Skeletal muscle satellite cell (primary cell): ENCODE measurements around the gene ZNF160.
"Not testable (repeated sequence)": the region's sequence is repeated elsewhere in the genome, so short reads cannot be mapped to it uniquely, and the experiment has no call there.

Experiments
- H3K27me3 ChIP-seq: 2 replicates; pipeline ENCODE4 v1.7.0; 2013; ENCODE audit warnings: low read length; ENCODE audit not compliant: control insufficient read depth, insufficient read depth
- H3K36me3 ChIP-seq: 2 replicates; pipeline ENCODE4 v1.7.0; 2013; ENCODE audit warnings: mild to moderate bottlenecking, control low read depth, low read length; ENCODE audit not compliant: insufficient read depth
- H3K4me1 ChIP-seq: 2 replicates; pipeline ENCODE4 v1.7.0; 2013; ENCODE audit warnings: low read length; ENCODE audit not compliant: control insufficient read depth, insufficient read depth
- H3K4me2 ChIP-seq: 2 replicates; pipeline ENCODE4 v1.7.0; 2013; ENCODE audit warnings: mild to moderate bottlenecking, low read length
- H3K4me3 ChIP-seq: 2 replicates; pipeline ENCODE4 v1.7.0; 2013; ENCODE audit warnings: low read length
- H3K9ac ChIP-seq: 2 replicates; pipeline ENCODE4 v1.7.0; 2013; ENCODE audit warnings: mild to moderate bottlenecking, low read depth, low read length, moderate library complexity
- H3K9me3 ChIP-seq: replicated peaks from 2 replicates; pipeline ENCODE4 v1.7.0; 2013; ENCODE audit warnings: mild to moderate bottlenecking, control low read depth, low read length

ZNF160 gene

GRCh38 chr19:53045536-53045935 lies 57.7 kb downstream of the ZNF160 start:
- H3K27me3 ChIP-seq = no peaks in the 10 kb centered on the region
- H3K36me3 ChIP-seq = no peaks in the 10 kb centered on the region
- H3K9me3 ChIP-seq = peaks cover 10% of the 10 kb centered on the region
- no peak overlapping the region for H3K9ac ChIP-seq
- no peak overlapping the region for H3K4me2 ChIP-seq
- H3K4me3 ChIP-seq = no peak overlapping the region
- H3K4me1 ChIP-seq = no peaks in the 10 kb centered on the region

GRCh38 chr19:53041366-53041765 lies 61.9 kb downstream of the ZNF160 start:
- Histone ChIP-seq H3K36me3 (no peaks in the 10 kb centered on the region), H3K9ac (no peak overlapping the region), H3K4me3 (no peak overlapping the region), H3K9me3 (peaks cover 3% of the 10 kb centered on the region), H3K4me2 (no peak overlapping the region), H3K27me3 (no peaks in the 10 kb centered on the region), H3K4me1 (no peaks in the 10 kb centered on the region)

- H3K4me2 ChIP-seq = peak overlapping the region; percentile 79
- H3K27me3 ChIP-seq = no peaks in the 10 kb centered on the region
- H3K4me3 ChIP-seq = peak overlapping the region; percentile 69
- no peaks in the 10 kb centered on the region for H3K4me1 ChIP-seq
- no peaks in the 10 kb centered on the region for H3K36me3 ChIP-seq
- H3K9me3 ChIP-seq = peaks cover 3% of the 10 kb centered on the region
- peak overlapping the region; percentile 73 for H3K9ac ChIP-seq
These were observed 65.8 kb downstream of the ZNF160 start for GRCh38 chr19:53037101-53038097.

GRCh38 chr19:53034948-53035675 lies 68.1 kb downstream of the ZNF160 start:
- peaks cover 3% of the 10 kb centered on the region for H3K9me3 ChIP-seq
- H3K9ac ChIP-seq = no peak overlapping the region
- no peak overlapping the region for H3K4me3 ChIP-seq
- no peak overlapping the region for H3K4me2 ChIP-seq
- no peaks in the 10 kb centered on the region for H3K36me3 ChIP-seq
- H3K27me3 ChIP-seq = no peaks in the 10 kb centered on the region
- no peaks in the 10 kb centered on the region for H3K4me1 ChIP-seq

DNA sequence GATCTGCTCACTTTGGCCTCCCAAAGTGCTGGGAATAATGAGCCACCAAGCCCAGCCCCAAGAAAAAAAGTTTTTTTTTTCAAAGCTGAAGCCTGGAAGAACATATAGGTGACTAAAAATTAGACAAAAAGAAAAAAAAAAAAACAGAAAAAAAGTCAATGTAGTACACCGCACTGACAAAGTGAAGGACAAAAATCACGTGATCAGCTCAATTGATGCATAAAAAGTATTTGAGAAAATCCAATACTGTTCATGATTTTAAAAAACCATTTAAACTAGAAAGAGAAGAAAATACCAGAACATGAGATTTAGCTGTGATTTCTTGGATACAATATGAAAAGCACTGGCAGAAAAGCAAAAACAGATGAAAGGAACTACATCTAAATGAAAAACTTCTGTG lies 69.2 kb downstream of the ZNF160 start:
- H3K4me1 ChIP-seq = no peaks in the 10 kb centered on the region
- H3K27me3 ChIP-seq = no peaks in the 10 kb centered on the region
- no peaks in the 10 kb centered on the region for H3K36me3 ChIP-seq
- peaks cover 3% of the 10 kb centered on the region for H3K9me3 ChIP-seq
- H3K4me2 ChIP-seq = no peak overlapping the region
- H3K9ac ChIP-seq = no peak overlapping the region
- H3K4me3 ChIP-seq = no peak overlapping the region

DNA sequence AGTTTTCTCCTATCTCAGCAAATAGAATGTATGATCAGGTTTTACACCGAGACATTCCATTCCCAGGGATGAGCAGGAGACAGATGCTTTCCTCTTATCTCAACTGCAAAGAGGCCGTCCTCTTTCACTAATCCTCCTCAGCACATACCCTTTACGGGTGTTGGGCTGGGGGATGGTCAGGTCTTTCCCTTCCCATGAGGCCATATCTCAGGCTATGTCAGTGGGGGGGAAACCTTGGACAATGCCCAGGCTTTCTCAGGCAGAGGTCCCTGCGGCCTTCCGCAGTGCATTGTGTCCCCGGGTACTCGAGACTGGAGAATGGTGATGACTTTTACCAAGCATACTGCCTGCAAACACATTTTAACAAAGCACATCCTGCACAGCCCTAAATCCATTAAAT lies 74.9 kb downstream of the ZNF160 start:
- not testable (repeated sequence) for H3K9me3 ChIP-seq, H3K36me3 ChIP-seq, H3K4me1 ChIP-seq, H3K9ac ChIP-seq, H3K27me3 ChIP-seq, H3K4me3 ChIP-seq, H3K4me2 ChIP-seq

DNA sequence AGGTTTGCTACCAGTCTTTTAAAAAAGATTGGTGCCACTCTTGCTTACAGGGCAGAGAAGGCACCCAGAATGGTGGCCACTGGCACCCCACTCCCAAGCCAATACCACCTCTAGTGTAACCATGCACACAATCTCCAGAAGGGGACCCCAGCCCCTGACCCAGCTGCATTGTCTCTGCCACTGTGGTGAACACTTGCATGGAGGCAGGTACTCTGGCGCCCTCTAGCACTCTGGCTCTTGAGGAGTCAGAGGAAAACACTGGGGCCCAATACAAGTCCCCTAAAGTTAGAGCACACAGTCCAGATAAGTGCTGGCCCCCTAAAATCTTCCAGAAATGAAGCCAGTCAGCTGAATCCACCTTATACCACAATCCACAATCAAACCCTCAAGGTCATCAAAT lies 83.5 kb downstream of the ZNF160 start:
- H3K36me3 ChIP-seq = no peaks in the 10 kb centered on the region
- no peak overlapping the region for H3K4me3 ChIP-seq
- no peaks in the 10 kb centered on the region for H3K4me1 ChIP-seq
- no peaks in the 10 kb centered on the region for H3K27me3 ChIP-seq
- H3K9me3 ChIP-seq = no peaks in the 10 kb centered on the region
- H3K4me2 ChIP-seq = no peak overlapping the region
- H3K9ac ChIP-seq = no peak overlapping the region
